ENCODE data around the gene HSPA13.
A peak's percentile ranks its signal among the peaks of the same experiment; 100 is the strongest.
"Not testable (repeated sequence)": the region's sequence is repeated elsewhere in the genome, so short reads cannot be mapped to it uniquely, and the experiment has no call there.

The HSPA13 gene

DNA sequence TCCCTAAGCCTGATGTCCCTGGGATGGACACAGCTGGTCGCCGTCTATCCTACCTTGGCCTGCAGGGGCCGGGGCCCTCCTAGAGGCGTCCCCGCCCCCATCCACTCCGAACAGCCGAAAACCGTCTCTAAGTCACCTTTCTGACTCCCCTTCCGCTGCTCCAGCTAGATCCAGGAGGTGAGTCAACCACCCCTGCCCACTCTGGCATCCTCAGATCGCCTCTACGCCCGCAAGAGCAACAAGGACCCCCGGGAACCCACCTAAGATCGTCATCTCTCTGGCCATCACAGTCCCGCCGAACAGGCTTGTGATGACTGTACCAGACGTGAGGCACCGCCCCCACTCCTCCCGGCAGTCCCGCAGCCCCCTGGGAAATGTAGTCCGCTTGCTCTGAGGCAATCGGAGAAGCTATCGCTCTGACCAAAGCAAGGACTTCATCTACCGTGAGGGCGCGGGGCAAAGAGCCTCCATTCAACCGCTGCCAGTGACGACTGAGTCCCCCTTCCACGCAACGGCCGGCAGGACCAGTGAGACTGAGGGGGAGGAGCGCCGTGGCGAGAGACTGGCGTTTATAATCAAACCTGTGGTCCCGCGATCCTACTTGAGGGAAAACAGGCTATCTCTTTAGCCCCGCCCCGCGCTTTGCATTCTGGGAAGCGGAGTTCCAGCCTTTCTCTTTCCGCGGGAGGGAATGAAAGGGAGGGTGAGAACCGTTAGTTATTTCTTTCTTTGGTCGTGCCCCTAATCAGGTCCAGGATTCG lies at the start of gene HSPA13:
TSS of gene HSPA13 (minus strand) at position 312 of the 761 bp plus-strand sequence. CDS start at position 285, 27 bp downstream.
- FAIRE-seq (peak; percentile 95), DNase-seq (ENCODE audit: insufficient read length, low spot score) (peak; percentile 96)

DNA sequence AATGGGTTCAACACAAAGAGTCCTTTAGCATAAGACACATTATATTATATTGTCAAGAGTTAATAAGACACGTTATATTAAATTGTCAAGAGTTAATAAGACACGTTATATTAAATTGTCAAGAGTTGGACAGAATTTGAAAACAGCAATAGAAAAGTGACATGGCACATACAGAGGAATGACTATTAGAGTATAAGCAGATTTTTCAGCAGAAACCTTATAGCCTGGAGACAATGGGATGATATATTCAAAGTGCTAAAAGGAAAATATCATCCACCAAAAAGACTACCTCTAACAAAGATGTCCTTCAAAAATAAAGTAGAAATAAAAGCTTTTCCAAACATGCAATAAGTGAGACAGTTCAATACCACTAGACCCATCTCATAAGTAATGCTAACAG lies 36.0 kb upstream of the HSPA13 start:
- no peak for DNase-seq (ENCODE audit: insufficient read length, low spot score)
- FAIRE-seq: no peak

DNA sequence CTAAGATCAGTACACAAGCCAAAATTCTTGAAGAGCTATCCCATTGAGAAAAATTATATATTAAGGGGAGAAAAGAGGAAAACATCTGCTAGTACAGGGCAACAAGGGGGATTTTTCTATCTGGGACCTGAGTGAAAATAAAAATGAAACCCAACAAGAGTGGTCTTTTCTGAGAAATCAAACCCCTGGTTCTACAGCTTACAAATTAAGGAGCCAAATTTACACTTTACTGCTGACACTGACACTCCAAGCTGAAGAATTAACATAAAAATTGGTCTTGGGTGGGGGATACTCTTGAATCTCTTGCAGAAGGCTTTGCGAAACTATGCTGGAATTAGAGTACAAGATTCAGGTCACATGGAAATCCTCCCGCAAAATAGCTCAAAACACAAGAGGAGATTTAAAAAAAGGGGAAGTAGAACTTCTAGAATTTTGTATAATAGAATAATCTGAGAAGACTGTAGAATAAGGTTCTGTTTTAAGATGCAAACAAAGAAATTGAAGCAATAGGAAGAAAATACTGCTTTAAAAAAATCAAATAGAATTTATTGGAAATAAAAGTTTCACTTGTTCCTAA lies 32.1 kb upstream of the HSPA13 start:
- FAIRE-seq (no peak), DNase-seq (ENCODE audit: insufficient read length, low spot score) (no peak)

DNA sequence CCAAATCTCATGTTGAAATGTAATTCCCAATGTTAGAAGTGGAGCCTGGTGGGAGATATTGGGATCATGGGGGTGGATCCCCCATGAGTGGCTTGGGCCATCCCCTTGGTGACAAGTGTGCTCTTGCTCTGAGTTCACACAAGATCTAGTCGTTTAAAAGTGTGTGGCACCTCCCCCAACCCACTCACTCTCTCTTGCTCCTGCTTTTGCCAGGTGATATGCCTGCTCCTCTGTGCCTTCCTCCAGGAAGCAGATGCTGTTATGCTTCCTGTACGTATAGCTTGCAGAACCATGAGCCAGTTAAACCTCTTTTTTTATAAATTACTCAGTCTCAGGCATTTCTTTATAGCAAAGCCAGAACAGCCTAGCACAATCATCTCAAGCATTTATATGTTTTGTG lies 23.0 kb upstream of the HSPA13 start:
- DNase-seq (ENCODE audit: insufficient read length, low spot score) (no peak), FAIRE-seq (no peak)

DNA sequence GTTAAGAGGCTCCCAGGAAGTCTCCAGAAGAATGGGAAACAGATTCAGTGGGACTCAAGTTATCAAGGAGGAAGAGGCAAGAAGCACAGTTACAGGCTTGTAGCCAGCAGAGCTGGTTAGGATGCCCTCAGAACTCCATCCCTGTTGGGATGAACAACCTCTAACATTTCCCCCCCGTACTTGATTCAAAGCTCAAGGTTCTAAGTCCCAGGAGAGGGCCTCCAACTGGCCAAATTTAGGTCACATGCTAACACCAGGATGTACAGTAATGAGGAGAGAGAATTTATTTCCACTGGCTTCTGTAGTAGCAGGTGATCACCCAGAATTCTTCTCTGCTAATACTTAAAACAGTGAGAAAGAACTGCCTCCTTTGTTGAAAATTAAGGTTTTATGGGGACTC lies 22.3 kb upstream of the HSPA13 start:
- no peak for DNase-seq (ENCODE audit: insufficient read length, low spot score)
- FAIRE-seq: no peak

DNA sequence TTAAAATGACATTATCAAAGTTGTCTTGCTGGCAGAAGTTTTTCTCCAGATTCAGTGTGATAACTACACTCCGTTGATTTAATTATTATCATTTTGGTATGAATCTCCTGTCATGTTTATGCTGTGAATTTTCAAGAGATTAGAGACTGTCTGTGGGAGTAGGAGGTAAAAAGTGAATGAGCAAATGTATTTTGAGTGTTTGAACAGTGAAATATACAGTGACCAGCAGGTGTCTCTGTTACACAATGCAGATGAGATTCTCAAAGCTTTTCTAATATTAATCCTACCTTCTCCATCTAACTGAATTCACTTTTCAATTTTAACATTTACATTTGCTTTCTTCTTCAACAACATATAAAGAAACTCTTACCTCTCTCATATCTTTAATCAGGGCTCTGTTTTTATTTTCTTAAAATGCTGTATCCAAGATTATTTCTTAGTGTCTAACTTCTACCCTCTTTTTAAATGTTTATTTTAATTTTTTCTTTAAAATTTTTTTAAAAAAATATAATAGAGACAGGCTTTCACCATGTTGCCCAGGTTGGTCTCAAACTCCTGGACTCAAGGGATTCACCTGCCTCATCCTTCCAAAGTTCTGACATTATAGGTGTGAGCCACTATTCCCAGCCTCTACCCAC lies 20.9 kb upstream of the HSPA13 start:
- FAIRE-seq (no peak), DNase-seq (ENCODE audit: insufficient read length, low spot score) (peak; percentile 23)

- DNase-seq (ENCODE audit: insufficient read length, low spot score) (no peak), FAIRE-seq (no peak)
Observed at GRCh38 chr21:14401217-14401616, 18.3 kb upstream of the HSPA13 start.

- DNase-seq (ENCODE audit: insufficient read length, low spot score) (no peak), FAIRE-seq (no peak)
Observed at GRCh38 chr21:14388282-14388681, 5.3 kb upstream of the HSPA13 start.

GRCh38 chr21:14384453-14384852 lies 1.5 kb upstream of the HSPA13 start:
- DNase-seq (ENCODE audit: insufficient read length, low spot score) (no peak), FAIRE-seq (no peak)

GRCh38 chr21:14383596-14384180 lies 742 bp upstream of the HSPA13 start:
- FAIRE-seq (no peak), DNase-seq (ENCODE audit: insufficient read length, low spot score) (peak; percentile 3)

DNA sequence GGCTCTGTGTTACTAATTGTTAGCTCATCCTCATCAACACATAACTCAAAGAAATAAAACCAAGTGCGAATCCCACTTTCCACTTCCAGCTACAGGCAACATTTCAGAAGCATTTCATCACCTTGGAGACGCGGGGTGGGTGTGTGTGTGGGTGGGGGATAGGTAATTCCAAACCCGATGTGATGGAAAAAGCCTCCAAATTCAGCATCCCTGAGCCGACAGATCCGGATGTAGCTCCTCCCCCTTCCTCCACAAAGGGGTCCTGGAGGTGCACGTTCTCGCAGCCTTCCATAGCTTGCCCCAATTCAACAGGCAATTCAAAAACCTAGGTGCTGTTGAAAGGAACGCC lies 486 bp downstream of the HSPA13 start:
- no peak for DNase-seq (ENCODE audit: insufficient read length, low spot score)
- no peak for FAIRE-seq

DNA sequence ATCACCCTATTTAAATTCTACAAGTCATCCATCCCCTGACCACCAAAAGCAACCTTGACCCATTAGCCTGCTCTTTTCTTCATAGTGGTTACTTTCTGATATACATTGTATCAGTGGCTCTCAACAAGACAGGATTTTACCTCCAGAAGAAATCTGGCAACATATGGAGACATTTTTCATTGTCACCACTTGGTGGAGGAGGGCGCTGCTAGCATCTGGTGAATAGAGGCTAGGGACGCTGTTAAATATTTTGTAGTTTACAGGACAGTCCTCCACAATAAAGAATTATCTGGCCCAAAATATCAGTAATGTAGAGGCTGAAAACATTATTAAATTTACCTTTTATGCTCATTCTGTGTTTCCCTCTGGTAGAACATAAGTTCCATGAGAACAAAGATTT lies 6.1 kb downstream of the HSPA13 start:
- DNase-seq (ENCODE audit: insufficient read length, low spot score) (no peak), FAIRE-seq (no peak)

GRCh38 chr21:14366998-14367397 lies 15.9 kb downstream of the HSPA13 start:
- DNase-seq (ENCODE audit: insufficient read length, low spot score) (no peak), FAIRE-seq (no peak)

DNA sequence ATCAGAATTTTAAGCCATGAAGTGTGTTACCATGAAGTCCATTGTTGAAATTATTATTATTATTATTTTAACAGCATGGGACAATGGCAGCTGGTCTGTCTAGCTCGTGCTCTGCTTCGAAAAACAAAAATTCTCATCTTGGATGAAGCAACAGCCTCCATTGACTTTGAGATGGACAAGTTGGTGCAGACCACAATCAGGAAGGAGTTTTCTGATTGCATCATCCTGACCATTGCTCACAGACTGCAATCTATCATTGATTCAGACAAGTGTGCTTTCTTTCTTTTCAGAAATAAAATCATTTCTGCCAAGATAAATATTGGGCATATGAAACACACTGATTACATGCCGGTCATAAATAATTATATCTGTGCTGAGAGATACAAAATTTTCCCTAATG lies 21.0 kb downstream of the HSPA13 start:
- FAIRE-seq: no peak
- peak; percentile 13 for DNase-seq (ENCODE audit: insufficient read length, low spot score)

DNA sequence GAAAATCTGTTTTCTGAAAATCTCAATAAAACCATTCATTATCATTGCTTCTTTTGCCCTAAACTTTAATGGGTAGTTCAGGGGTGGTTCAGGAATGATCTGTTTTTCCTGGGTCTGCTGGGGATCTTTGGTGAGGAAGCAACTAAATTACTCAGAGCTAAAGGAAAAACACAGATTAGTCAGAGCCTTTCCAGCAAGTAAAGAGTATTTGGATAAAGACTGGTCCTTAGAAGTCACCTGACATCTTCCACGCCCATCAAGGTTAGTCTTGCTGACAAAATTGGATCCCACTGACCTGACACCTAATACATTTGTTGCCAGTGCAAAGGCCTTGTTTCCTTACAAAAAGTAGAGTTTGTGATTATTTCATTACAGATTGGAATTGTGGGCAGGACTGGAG lies 24.2 kb downstream of the HSPA13 start:
- FAIRE-seq: no peak
- no peak for DNase-seq (ENCODE audit: insufficient read length, low spot score)

DNA sequence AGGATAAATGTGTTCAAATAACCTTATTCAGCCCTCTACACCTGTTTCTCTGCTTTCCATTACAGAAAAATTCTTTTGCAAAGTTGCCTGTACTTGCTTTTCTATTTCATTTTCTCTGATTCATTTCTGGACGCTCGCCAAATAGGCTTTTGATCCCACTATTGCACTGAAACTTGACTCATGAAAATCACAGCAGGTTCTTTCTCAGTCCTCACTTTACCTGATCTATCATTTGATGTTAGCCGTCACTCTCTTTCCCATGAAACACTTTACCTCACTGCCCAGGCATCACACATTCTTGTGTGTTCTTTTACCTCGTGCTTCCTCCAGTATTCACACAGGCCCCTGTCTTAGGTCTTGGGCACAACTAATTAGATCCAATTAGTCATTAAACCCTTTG lies 26.2 kb downstream of the HSPA13 start:
- DNase-seq (ENCODE audit: insufficient read length, low spot score) (no peak), FAIRE-seq (no peak)

DNA sequence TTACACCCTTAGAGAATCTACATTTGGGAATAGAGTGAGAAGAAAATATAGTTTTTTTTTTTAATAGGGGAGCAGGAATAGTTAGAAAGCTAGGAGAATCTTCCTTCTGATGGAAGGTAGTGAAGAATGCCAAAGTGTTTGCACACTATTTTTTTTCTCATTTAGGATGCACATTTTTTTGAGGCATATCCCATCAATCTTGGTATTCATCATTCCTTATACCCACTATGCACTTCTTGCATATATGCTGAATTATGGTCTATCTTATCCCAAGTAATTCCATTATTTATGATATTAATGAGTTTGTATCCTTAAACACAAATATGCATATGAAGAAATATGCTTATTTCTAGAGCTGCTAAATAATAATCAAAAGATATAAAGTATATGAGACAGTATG lies 28.4 kb downstream of the HSPA13 start:
- DNase-seq (ENCODE audit: insufficient read length, low spot score) (no peak), FAIRE-seq (no peak)

DNA sequence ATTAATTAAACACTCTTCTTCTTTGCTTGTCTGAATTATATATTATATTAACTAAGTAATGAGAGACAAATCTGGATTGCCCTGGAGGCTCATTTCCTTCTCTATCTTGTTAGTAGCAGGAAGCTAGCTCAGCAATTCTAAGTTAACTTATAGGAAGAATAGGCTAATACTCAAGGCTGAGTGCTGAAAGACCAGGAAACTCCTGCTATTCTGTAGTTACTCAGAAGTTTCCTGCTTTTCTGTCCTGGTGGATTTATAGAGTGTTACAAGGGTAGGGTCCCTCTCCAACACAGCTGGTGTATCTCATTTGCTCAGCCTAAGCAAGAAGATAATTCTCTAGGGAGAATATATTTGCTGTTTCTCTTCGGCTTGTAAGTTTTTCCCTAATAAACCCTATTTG lies 29.2 kb downstream of the HSPA13 start:
- DNase-seq (ENCODE audit: insufficient read length, low spot score) (no peak), FAIRE-seq (no peak)

DNA sequence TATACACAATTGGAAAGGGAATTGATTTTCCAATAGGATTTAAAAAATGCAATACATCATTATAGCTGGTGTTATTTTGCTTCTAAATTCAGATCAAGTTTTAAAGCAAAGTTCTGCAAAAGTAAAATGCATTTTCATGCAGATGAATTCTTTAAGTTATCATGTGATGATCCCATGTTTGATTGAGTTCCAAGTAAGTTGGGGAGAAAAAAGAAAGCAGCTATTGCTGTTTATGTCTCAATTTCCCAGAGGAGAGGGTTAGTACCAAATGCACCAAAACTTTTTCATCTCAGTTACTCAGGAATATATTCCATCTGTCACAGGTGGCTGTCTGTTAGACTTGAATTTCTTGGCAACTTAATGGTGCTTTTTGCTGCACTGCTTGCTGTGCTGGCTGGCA lies 29.7 kb downstream of the HSPA13 start:
- DNase-seq (ENCODE audit: insufficient read length, low spot score) (no peak), FAIRE-seq (no peak)

GRCh38 chr21:14327346-14327745 lies 55.6 kb downstream of the HSPA13 start:
- not testable (repeated sequence) for FAIRE-seq; DNase-seq (ENCODE audit: insufficient read length, low spot score)

GRCh38 chr21:14325595-14325994 lies 57.4 kb downstream of the HSPA13 start:
- DNase-seq (ENCODE audit: insufficient read length, low spot score): no peak

More at GRCh38 chr21:14325595-14325994, 57.4 kb downstream of the HSPA13 start:
- FAIRE-seq: no peak
